GM12878 (cell line): Measurements from ENCODE around the gene PPIL6. TPM values are rescaled to one million over a fixed set of nuclear protein-coding genes. Genes with fewer than 3 reads are reported as not detected.
A peak's percentile ranks its signal among the peaks of the same experiment; 100 is the strongest.

ENCODE experiments used
- BCL3 ChIP-seq: IDR thresholded peaks from 2 replicates; pipeline ENCODE4 v1.6.1; 2011; ENCODE audit warnings: borderline replicate concordance, low read depth, mild to moderate bottlenecking, moderate library complexity, low read length; ENCODE audit not compliant: insufficient read depth, poor library complexity, severe bottlenecking
- BRCA1 ChIP-seq: IDR thresholded peaks from 2 replicates; pipeline ENCODE4 v1.6.1; 2011; ENCODE audit warnings: low read depth, low read length, improper control_type of control experiment
- CREB1 ChIP-seq: IDR thresholded peaks from 2 replicates; pipeline ENCODE4 v1.6.1; 2012; ENCODE audit warnings: low read depth, mild to moderate bottlenecking, inconsistent platforms
- CREM ChIP-seq: IDR thresholded peaks from 2 replicates; pipeline ENCODE4 v1.6.1; 2014; ENCODE audit warnings: antibody characterized with exemption, low read depth
- E4F1 ChIP-seq: fragments of 450-650 bp; IDR thresholded peaks from 2 replicates; pipeline ENCODE4 v1.6.1; 2018; ENCODE audit warnings: borderline replicate concordance, mild to moderate bottlenecking; ENCODE audit not compliant: partially characterized antibody
- GABPA ChIP-seq: IDR thresholded peaks from 2 replicates; pipeline ENCODE4 v1.6.1; 2014; ENCODE audit warnings: antibody characterized with exemption, low read depth, mild to moderate bottlenecking, inconsistent platforms
- IKZF2 ChIP-seq, 2 experiments: fragments of 450-650 bp; IDR thresholded peaks; 2 replicates each; pipeline ENCODE4 v1.6.1; 2017; ENCODE audit warnings: mild to moderate bottlenecking in 2 of 2, moderate library complexity in 2 of 2
- JUNB ChIP-seq: IDR thresholded peaks from 2 replicates; pipeline ENCODE4 v1.6.1; 2016; ENCODE audit warnings: antibody characterized with exemption, mild to moderate bottlenecking
- MAX ChIP-seq: IDR thresholded peaks from 2 replicates; pipeline ENCODE4 v1.6.1; 2012; ENCODE audit warnings: low read depth, low read length, improper control_type of control experiment
- MEF2A ChIP-seq: IDR thresholded peaks from 2 replicates; pipeline ENCODE4 v1.6.1; 2011; ENCODE audit warnings: low read depth, mild to moderate bottlenecking, low read length, moderate library complexity; ENCODE audit not compliant: insufficient read depth
- NBN ChIP-seq: fragments of 450-650 bp; IDR thresholded peaks from 2 replicates; pipeline ENCODE4 v1.6.1; 2016
- NR2C1 ChIP-seq: fragments of 450-650 bp; IDR thresholded peaks from 2 replicates; pipeline ENCODE4 v1.6.1; 2017; ENCODE audit warnings: antibody characterized with exemption, mild to moderate bottlenecking, moderate library complexity
- PML ChIP-seq: IDR thresholded peaks from 2 replicates; pipeline ENCODE4 v1.6.1; 2012; ENCODE audit warnings: low read length, inconsistent platforms
- SUZ12 ChIP-seq: fragments of 200-600 bp; sonication (generic); IDR thresholded peaks from one replicate; pipeline ENCODE4 v1.6.1; 2018; ENCODE audit warnings: antibody characterized with exemption, mild to moderate bottlenecking; ENCODE audit not compliant: unreplicated experiment
- TCF7 ChIP-seq: IDR thresholded peaks from 2 replicates; pipeline ENCODE4 v1.6.1; 2014; ENCODE audit warnings: antibody characterized with exemption, borderline replicate concordance
- YBX1 ChIP-seq: fragments of 450-650 bp; IDR thresholded peaks from 2 replicates; pipeline ENCODE4 v1.6.1; 2016; ENCODE audit warnings: antibody characterized with exemption
- ZBED1 ChIP-seq: IDR thresholded peaks from 2 replicates; pipeline ENCODE4 v1.6.1; 2016; ENCODE audit warnings: borderline replicate concordance
- ZBTB4 ChIP-seq: fragments of 450-650 bp; formaldehyde crosslinking; IDR thresholded peaks from 2 replicates; pipeline ENCODE4 v1.4.0; 2022; ENCODE audit warnings: mild to moderate bottlenecking, moderate library complexity
- ZBTB40 ChIP-seq: fragments of 450-650 bp; IDR thresholded peaks from 2 replicates; pipeline ENCODE4 v1.6.1; 2016; ENCODE audit warnings: mild to moderate bottlenecking, moderate library complexity, borderline replicate concordance
- ZNF274 ChIP-seq: IDR thresholded peaks from one replicate; pipeline ENCODE4 v1.8.0; 2011; ENCODE audit not compliant: insufficient read length, insufficient read depth
- polyA plus RNA-seq, 11 experiments: library from polyadenylated mRNA; depleted of rRNA in 4 of 11; unstranded in 6 of 11; stranded (reverse) in 5 of 11; fragments of >200 nt; fragmentation: Nextera tagmentation in 4 of 11; fragmentation: Illumina TruSeq in 1 of 11; extraction: Ambion mirVana in 4 of 11; extraction: Trizol in 1 of 11; gene quantifications; 1 replicate in 1 of 11; 2 replicates in 10 of 11; pipeline versions ENCODE4 v1.2.1 to v1.2.3, GENCODE V29; 2011 to 2016; ENCODE audit warnings: inconsistent platforms in 2 of 11, missing spikeins in 2 of 11, low read depth in 1 of 11
- total RNA-seq, 4 experiments: library from RNA; depleted of rRNA in 3 of 4; stranded (reverse); fragments of >200 nt in 3 of 4; fragmentation: Illumina TruSeq in 1 of 4; extraction: Trizol in 1 of 4; gene quantifications; 2 replicates each; pipeline versions ENCODE4 v1.2.1 to v1.2.3, GENCODE V29; 2013 to 2021

Gene PPIL6
- total and polyA plus RNA-seq, 10 of the 15 experiments (the other 5 are each of a cell fraction or from before 2014, with no cell fraction given): 0.01 to 0.26 (median 0.12) TPM; not detected in 5

GRCh38 chr6:109440331-109441068 is at the start of gene PPIL6, which contains the start of gene SMPD2 (continued):
- TF ChIP-seq ZBTB40: no peak
- TF ChIP-seq ZBED1: no peak
- TF ChIP-seq ZBTB4 (CRISPR knock-in tag): no peak
- no peak for TF ChIP-seq BRCA1
- TF ChIP-seq JUNB: no peak
- no peak for TF ChIP-seq ZNF274
- TF ChIP-seq TCF7: no peak
- no peak for TF ChIP-seq GABPA
- TF ChIP-seq NBN: peak; percentile 26; the same call in 1 of the 2 replicates
- TF ChIP-seq CREM: no peak
- TF ChIP-seq IKZF2 (IDR thresholded peaks at IDR 0.05): no peak
- no peak for TF ChIP-seq SUZ12
- no peak for TF ChIP-seq YBX1
- TF ChIP-seq E4F1: peak; percentile 73
- TF ChIP-seq PML: no peak
- TF ChIP-seq CREB1: no peak
- TF ChIP-seq BCL3: peak; percentile 42
- TF ChIP-seq NR2C1: peak; percentile 83
- TF ChIP-seq MAX: peak; percentile 91
- 0 out of 2 replicates have a peak, but pooled peaks have one; percentile 32 for TF ChIP-seq MEF2A
